IMR-90 (cell line): Measurements from ENCODE around the gene TSSC4.

Experiments used
- BHLHE40 ChIP-seq: fragments of 150-350 bp; IDR thresholded peaks from 2 replicates; pipeline ENCODE4 v1.6.1; 2016; ENCODE audit warnings: mild to moderate bottlenecking, low read depth, low read length
- CEBPB ChIP-seq: IDR thresholded peaks from 2 replicates; pipeline ENCODE4 v1.6.1; 2012; ENCODE audit warnings: low read depth, low read length, improper control_type of control experiment
- FOS ChIP-seq: fragments of 150-350 bp; IDR thresholded peaks from 2 replicates; pipeline ENCODE4 v1.6.1; 2016; ENCODE audit warnings: low read depth, low read length
- POLR2A ChIP-seq: IDR thresholded peaks from 2 replicates; pipeline ENCODE4 v1.6.1; 2012; ENCODE audit warnings: mild to moderate bottlenecking, low read depth, low read length
- RAD21 ChIP-seq: IDR thresholded peaks from 2 replicates; pipeline ENCODE4 v1.6.1; 2012; ENCODE audit warnings: low read length, improper control_type of control experiment
- RCOR1 ChIP-seq: IDR thresholded peaks from 2 replicates; pipeline ENCODE4 v1.6.1; 2012; ENCODE audit warnings: mild to moderate bottlenecking, low read length, improper control_type of control experiment; ENCODE audit not compliant: insufficient replicate concordance
- SMC3 ChIP-seq: fragments of 150-350 bp; IDR thresholded peaks from 2 replicates; pipeline ENCODE4 v1.6.1; 2016; ENCODE audit warnings: low read depth, mild to moderate bottlenecking, antibody characterized with exemption, low read length, moderate library complexity
- TF ChIP-seq, protein P1 (sequence below): conservative IDR thresholded peaks from 2 replicates; pipeline ENCODE4 v1.5.1; 2012; ENCODE audit warnings: mild to moderate bottlenecking, low read depth, low read length, improper control_type of control experiment
- TF ChIP-seq, protein P2 (sequence below): fragments of 150-350 bp; IDR thresholded peaks from 2 replicates; pipeline ENCODE4 v1.6.1; 2017; ENCODE audit warnings: mild to moderate bottlenecking, antibody characterized with exemption, low read length, low read depth

DNA sequence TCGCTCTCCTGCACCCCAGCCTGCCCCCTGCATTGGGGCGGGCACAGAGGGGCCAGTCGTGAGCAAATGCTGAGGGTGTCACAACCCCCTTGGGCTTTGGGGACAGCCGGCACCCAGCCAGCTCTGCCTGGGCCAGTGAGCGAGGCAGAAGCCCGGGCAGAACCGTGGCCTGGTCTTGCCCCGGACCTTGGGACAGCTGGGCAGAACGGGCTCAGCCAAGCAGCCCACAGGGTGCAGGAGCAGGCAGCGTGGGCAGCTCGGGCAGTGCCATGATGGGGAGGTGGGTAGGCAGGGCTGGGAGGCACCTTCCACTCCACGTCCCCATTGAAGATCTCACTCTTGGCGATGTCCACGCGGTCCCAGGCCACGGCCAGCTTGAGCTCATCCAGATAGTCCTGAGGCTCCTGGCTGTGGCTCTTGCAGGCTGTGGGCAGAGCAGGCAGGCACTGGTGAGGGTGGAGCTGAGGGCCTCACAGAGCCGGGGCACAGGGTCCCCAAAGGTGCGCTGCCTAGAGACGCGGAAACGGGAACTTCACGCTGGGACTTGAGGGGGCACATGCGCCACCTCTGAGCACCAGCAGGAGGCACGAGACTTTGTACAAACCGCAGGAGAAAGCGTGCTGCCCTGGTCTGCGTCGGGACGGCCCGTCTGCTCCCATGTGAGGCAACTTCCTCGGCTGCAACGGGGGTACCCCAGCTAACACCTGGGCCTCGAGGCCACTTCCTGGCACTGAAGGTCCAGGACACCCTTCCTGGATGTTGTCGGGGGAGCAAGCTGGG, 15.2 kb downstream of the TSSC4 start:
- TF ChIP-seq, protein P1, sequence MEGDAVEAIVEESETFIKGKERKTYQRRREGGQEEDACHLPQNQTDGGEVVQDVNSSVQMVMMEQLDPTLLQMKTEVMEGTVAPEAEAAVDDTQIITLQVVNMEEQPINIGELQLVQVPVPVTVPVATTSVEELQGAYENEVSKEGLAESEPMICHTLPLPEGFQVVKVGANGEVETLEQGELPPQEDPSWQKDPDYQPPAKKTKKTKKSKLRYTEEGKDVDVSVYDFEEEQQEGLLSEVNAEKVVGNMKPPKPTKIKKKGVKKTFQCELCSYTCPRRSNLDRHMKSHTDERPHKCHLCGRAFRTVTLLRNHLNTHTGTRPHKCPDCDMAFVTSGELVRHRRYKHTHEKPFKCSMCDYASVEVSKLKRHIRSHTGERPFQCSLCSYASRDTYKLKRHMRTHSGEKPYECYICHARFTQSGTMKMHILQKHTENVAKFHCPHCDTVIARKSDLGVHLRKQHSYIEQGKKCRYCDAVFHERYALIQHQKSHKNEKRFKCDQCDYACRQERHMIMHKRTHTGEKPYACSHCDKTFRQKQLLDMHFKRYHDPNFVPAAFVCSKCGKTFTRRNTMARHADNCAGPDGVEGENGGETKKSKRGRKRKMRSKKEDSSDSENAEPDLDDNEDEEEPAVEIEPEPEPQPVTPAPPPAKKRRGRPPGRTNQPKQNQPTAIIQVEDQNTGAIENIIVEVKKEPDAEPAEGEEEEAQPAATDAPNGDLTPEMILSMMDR = no peak
- no peak for TF ChIP-seq RCOR1
- no peak for TF ChIP-seq RAD21
- TF ChIP-seq BHLHE40 = no peak
- TF ChIP-seq, protein P2, sequence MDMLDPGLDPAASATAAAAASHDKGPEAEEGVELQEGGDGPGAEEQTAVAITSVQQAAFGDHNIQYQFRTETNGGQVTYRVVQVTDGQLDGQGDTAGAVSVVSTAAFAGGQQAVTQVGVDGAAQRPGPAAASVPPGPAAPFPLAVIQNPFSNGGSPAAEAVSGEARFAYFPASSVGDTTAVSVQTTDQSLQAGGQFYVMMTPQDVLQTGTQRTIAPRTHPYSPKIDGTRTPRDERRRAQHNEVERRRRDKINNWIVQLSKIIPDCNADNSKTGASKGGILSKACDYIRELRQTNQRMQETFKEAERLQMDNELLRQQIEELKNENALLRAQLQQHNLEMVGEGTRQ = no peak
- TF ChIP-seq CEBPB = no peak
- no peak for TF ChIP-seq FOS
- TF ChIP-seq POLR2A = no peak
- no peak for TF ChIP-seq SMC3
